NB4 (cell line): ENCODE measurements around the gene SLC7A8.

Source experiments
- MYC ChIP-seq: IDR thresholded peaks from 2 replicates; pipeline ENCODE4 v1.6.1; 2011; ENCODE audit warnings: low read depth, low read length
- POLR2A ChIP-seq: IDR thresholded peaks from 2 replicates; pipeline ENCODE4 v1.6.1; 2011; ENCODE audit warnings: mild to moderate bottlenecking; ENCODE audit not compliant: insufficient read length; ENCODE audit errors: extremely low read depth
- TF ChIP-seq, protein P1 (sequence below): IDR thresholded peaks from one replicate; pipeline ENCODE4 v1.5.1; 2012; ENCODE audit warnings: low read depth, low read length
- TF ChIP-seq, protein P2 (sequence below): IDR thresholded peaks from 2 replicates; pipeline ENCODE4 v1.6.1; 2011; ENCODE audit warnings: low read depth, low read length

DNA sequence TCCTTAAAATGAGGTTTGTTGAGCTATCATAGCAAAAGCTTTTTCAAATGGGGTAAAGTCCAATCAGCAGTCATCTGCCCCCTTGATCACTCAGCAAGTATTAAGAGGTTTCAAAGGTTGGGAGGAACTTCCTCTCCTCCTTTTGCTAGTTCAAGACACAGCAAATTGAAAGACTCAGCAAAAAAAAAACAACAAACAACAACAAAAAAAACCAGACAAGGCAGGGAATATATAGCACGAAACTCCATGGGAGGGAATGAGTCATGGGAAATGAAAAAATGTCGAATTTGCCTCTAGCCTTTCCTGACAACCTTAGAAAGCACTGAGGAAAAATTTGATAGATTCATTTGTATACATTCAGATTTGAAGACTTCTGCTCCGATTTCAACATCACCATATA is 1.6 kb upstream of the SLC7A8 start:
- TF ChIP-seq POLR2A: no peak
- TF ChIP-seq, protein P1, sequence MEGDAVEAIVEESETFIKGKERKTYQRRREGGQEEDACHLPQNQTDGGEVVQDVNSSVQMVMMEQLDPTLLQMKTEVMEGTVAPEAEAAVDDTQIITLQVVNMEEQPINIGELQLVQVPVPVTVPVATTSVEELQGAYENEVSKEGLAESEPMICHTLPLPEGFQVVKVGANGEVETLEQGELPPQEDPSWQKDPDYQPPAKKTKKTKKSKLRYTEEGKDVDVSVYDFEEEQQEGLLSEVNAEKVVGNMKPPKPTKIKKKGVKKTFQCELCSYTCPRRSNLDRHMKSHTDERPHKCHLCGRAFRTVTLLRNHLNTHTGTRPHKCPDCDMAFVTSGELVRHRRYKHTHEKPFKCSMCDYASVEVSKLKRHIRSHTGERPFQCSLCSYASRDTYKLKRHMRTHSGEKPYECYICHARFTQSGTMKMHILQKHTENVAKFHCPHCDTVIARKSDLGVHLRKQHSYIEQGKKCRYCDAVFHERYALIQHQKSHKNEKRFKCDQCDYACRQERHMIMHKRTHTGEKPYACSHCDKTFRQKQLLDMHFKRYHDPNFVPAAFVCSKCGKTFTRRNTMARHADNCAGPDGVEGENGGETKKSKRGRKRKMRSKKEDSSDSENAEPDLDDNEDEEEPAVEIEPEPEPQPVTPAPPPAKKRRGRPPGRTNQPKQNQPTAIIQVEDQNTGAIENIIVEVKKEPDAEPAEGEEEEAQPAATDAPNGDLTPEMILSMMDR: no peak
- TF ChIP-seq, protein P2, sequence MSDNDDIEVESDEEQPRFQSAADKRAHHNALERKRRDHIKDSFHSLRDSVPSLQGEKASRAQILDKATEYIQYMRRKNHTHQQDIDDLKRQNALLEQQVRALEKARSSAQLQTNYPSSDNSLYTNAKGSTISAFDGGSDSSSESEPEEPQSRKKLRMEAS: no peak
- no peak for TF ChIP-seq MYC
